Measurements from ENCODE around the gene REPS1. TPM values are rescaled to one million over a fixed set of nuclear protein-coding genes. Genes with fewer than 3 reads are reported as not detected.

Gene REPS1
- total and polyA plus RNA-seq, 2 experiments from 2014 or later = 30.0 to 43.1 TPM

- 82% methylated on average over 5 of the region's 5 CpGs for WGBS (ENCODE audit: low lambda C conversion rate, missing lambda C conversion rate)
- no peak for DNase-seq (ENCODE audit: low spot score)
- H3K4me1 ChIP-seq (ENCODE audit: insufficient read depth) = peaks cover 14% of the 10 kb centered on the region
- H3K27ac ChIP-seq = no peak overlapping the region
- H3K4me2 ChIP-seq = no peak overlapping the region
- H2AFZ ChIP-seq = no peak overlapping the region
- H3K36me3 ChIP-seq (replicated peaks; ENCODE audit: insufficient read depth, low read depth) = no peaks in the 10 kb centered on the region
- peaks cover 45% of the 10 kb centered on the region for H4K20me1 ChIP-seq (ENCODE audit: insufficient read depth, poor library complexity, severe bottlenecking)
- H3K4me3 ChIP-seq = no peak overlapping the region
- no peaks in the 10 kb centered on the region for H3K9me3 ChIP-seq (ENCODE audit: low read depth)
- H3K79me2 ChIP-seq = peaks cover 100% of the 10 kb centered on the region
- TF ChIP-seq EZH2 (IDR thresholded peaks at IDR 0.05; ENCODE audit: borderline replicate concordance) (no peak), EZH2phosphoT487 (IDR thresholded peaks at IDR 0.05; ENCODE audit: low read depth, severe bottlenecking, unreplicated experiment) (no peak), CTCF (IDR thresholded peaks at IDR 0.05; ENCODE audit: poor library complexity) (no peak)
- H3K27me3 ChIP-seq = no peaks in the 10 kb centered on the region
- no peaks in the 10 kb centered on the region for H3K9me2 ChIP-seq (replicated peaks; ENCODE audit: insufficient read depth)
Measured at GRCh38 chr6:138966870-138967269, 21.2 kb downstream of the REPS1 start.

GRCh38 chr6:138965971-138966370, 22.1 kb downstream of the REPS1 start:
- no peak for DNase-seq (ENCODE audit: low spot score)
- Histone ChIP-seq H3K9me2 (replicated peaks; ENCODE audit: insufficient read depth) (no peaks in the 10 kb centered on the region), H3K27ac (no peak overlapping the region), H3K4me1 (ENCODE audit: insufficient read depth) (peaks cover 5% of the 10 kb centered on the region), H2AFZ (no peak overlapping the region), H3K79me2 (peaks cover 100% of the 10 kb centered on the region), H4K20me1 (ENCODE audit: insufficient read depth, poor library complexity, severe bottlenecking) (peaks cover 36% of the 10 kb centered on the region), H3K4me3 (no peak overlapping the region), H3K9me3 (ENCODE audit: low read depth) (no peaks in the 10 kb centered on the region), H3K36me3 (replicated peaks; ENCODE audit: insufficient read depth, low read depth) (no peaks in the 10 kb centered on the region), H3K27me3 (no peaks in the 10 kb centered on the region), H3K4me2 (no peak overlapping the region)
- TF ChIP-seq EZH2 (IDR thresholded peaks at IDR 0.05; ENCODE audit: borderline replicate concordance) (no peak), EZH2phosphoT487 (IDR thresholded peaks at IDR 0.05; ENCODE audit: low read depth, severe bottlenecking, unreplicated experiment) (no peak), CTCF (IDR thresholded peaks at IDR 0.05; ENCODE audit: poor library complexity) (no peak)
- WGBS (ENCODE audit: low lambda C conversion rate, missing lambda C conversion rate) = 93% methylated on average over 2 of the region's 2 CpGs

GRCh38 chr6:138965291-138965874, 22.7 kb downstream of the REPS1 start:
- Histone ChIP-seq H3K27me3 (no peaks in the 10 kb centered on the region), H3K4me3 (no peak overlapping the region), H3K79me2 (peaks cover 100% of the 10 kb centered on the region), H3K4me1 (ENCODE audit: insufficient read depth) (peaks cover 4% of the 10 kb centered on the region), H3K27ac (no peak overlapping the region), H3K4me2 (no peak overlapping the region), H3K9me3 (ENCODE audit: low read depth) (no peaks in the 10 kb centered on the region), H2AFZ (no peak overlapping the region), H4K20me1 (ENCODE audit: insufficient read depth, poor library complexity, severe bottlenecking) (peaks cover 35% of the 10 kb centered on the region), H3K9me2 (replicated peaks; ENCODE audit: insufficient read depth) (no peaks in the 10 kb centered on the region), H3K36me3 (replicated peaks; ENCODE audit: insufficient read depth, low read depth) (no peaks in the 10 kb centered on the region)
- TF ChIP-seq EZH2 (IDR thresholded peaks at IDR 0.05; ENCODE audit: borderline replicate concordance) (no peak), CTCF (IDR thresholded peaks at IDR 0.05; ENCODE audit: poor library complexity) (no peak), EZH2phosphoT487 (IDR thresholded peaks at IDR 0.05; ENCODE audit: low read depth, severe bottlenecking, unreplicated experiment) (no peak)
- no peak for DNase-seq (ENCODE audit: low spot score)
- 70% methylated on average over 4 of the region's 4 CpGs for whole genome bisulfite sequencing (ENCODE audit: low lambda C conversion rate, missing lambda C conversion rate)
